ENCODE data around the gene PLK5.
"Not testable (repeated sequence)": the region's sequence is repeated elsewhere in the genome, so short reads cannot be mapped to it uniquely, and the experiment has no call there.

PLK5 gene

DNA sequence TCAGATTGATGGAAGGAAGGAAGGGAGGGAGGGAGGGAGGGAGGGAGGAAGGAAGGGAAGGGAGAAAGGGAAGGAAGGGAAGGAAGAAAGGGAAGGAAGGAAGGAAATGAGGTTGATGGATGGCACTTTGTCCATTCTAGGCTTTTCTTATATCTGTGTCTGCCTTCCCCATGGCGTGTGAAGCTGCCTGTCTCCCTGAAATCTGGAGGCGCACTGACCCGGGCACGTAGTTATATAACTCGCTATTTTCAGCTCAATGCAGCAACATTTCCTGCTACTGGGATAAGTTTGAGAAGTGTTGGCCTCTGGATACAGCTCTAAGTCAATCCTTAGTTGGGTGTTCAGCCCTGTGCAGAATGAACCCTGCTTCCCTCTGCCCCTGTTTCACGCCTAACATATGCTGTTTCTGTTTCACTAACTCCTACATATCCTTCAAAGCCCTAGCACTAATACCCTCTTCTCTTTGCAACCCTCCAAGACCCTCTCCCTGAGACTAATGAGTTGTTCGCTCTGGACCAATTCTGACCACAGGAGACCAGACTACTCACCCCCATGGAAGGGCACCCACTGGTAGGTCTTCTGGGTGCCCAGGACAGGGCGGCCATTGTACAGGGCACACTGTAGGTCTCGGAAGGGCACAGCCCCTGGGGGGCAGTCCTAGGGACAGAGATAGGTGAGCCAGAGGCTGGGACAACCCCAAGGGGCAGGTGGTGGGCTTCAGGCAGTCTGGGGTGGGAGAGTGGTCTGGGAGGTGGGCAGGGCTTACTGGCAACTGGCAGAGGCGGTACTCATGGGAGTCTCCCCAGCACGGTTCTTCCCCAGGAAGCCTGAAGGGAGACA is 14.1 kb upstream of the PLK5 start:
- no peak for DNase-seq

DNA sequence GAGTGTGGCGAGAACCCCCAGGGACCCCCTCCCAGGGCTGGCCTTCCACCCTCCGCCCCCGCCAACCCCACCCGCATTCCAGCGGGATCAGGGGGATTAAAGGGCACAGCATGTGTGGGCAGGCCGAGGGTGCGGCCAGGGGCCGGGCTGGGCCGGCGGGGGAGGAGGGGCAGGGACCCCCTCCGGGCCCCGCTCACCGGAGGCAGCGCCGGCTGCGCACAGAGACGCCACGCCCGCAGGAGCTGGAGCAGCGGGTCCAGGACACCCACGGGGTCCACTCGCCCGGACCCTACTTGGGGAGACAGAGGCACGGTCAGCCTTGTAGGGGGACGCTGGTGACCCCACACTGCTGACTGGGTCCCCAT is 13.5 kb upstream of the PLK5 start:
- DNase-seq = no peak

DNA sequence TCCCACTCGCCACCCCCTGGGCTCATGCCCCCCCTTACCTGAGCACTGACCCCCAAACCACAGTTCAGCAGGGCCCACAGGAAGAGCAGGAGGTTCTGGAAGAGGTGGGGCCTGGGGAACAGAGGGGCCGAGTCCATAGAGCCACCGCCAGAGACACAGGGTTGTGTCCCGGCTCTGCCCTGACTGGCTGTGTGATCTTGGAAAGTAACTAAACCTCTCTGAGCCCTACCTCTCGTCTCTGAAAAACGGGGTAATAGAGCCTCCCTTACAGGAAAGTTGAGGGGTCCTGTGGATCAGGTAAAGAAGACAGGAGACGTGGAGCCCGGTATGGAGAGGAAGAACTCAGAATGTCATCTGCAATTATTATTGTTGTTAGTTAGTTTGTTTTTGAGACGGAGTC is 13.1 kb upstream of the PLK5 start:
- no peak for DNase-seq

DNA sequence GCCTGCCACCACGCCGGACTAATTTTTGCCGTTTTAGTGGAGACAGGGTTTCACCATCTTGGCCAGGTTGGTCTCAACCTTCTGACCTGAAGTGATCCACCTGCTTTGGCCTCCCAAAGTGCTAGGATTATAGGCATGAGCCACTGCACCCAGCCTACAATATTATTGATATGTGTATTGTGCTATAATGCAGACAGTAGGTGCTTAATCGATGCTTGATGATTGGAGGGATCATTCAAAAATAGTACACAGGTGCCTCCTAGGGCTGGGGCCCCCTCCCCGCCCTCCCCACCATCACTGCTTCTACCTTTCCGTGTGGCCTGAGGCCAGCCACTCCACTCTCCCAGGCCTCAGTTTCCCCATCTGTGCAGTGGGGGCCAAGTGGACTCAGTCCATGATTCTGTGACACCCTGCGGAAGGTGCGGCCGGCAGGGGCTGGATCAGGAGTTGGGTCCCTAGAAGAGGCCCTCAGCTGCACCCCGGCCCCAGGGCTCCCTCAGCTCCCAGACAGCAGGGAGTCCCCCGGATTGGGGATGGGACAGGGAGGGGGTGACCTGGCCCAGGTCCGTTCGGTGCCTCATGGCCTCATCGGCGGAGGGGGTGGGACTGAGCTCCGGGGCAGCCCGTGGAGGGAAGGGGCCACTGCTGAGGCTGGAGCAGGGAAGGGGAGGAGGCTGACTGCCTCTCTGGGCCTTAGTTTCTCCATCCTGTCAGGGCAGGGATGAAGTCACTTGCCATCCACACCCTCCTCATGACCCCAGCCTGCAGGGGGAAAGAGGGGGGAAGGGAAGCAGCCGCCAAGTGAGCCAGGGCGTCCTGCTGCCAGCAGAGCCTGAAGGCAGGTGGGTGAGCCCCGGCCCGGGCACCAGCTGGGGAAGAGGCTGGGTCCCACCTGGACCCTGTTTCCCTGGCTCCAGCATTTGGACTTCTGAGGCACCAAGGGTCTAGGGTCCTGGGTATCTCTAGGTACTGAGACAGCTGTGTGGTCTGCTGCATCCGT is 12.3 kb upstream of the PLK5 start:
- no peak for DNase-seq

DNA sequence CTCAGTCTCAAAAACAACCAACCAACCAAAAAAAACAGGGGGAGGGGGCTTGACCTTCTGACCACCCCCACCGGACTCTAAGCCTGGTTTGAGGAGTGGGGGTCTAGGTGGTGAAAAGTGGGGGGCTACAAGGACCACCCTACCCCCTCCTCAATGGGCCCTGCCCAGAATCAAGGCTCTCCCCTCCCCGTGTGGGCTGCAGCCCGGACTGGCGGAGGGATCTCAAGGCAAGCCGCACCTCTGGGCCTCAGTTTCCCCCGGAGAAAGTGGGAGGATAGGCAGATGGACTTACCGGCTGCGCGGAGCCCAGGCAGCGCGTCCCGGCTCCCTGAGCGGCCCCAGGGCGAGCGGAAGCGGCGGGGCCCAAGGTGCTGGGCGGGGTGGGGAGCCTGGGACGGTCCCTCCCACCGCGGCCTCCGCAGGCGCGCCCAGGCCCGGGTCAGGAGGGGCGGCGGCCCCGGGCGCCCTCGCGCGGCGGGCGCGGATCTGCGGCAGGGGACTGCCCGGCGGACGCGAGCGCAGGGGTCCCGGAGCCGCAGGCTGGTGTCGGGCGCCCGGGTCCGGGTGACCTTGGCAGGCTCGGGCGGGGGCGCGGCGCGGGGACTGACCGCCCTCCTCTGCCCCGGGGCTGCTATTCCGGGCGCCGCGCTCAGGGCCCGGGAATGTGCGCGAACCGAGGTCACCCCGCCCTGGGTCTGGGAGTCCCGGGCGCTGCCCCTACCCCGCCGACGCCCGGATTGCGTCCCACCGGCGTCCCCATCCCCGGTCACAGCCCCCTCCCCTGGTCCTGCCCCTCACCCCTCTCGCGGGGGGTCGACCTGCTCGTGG is 11.0 kb upstream of the PLK5 start, which contains the start of gene ADAMTSL5:
ADAMTSL5 (minus strand) TSS at position 349 of the 828 bp plus-strand sequence. CDS start 2,076 bp downstream, outside the sequence.
- DNase-seq = no peak

DNA sequence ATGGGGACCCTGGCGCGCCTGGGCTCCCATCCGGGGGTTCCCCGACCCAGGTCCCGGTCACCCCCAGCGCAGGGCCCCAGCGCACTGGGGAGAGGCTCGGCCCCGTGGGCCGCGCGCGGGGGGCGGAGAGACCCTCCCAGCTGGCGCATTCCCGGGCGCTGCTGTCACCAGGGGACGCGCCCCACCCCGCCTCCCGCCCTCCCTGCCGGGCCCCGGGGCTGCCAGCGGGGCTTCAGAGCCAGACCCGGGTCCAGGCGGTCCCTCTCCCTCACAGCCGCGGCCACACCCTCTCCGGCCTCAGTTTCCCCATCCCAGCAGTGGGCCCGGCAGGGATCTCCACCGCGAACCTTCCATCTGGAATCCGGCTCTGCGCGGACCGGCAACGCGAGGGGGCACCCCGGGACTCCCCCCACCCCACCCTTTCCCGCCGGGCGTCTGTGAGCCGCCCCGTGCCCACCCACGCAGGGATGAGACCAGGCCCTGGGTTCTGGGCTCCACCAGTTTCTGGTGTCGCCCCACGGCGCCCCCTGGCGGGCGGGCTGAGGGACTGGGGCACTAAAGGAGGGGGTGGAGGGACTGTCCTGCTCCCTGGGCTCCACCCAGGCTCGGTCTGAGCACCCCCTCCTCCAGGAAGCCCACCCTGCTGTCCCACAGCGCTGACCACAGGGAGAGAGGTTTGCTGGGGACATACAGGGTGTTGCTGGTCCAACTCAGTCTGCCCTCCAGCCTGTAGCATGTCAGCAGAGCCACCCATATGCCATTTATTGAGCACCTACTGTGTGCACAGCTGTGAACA is 10.2 kb upstream of the PLK5 start:
- no peak for DNase-seq

DNA sequence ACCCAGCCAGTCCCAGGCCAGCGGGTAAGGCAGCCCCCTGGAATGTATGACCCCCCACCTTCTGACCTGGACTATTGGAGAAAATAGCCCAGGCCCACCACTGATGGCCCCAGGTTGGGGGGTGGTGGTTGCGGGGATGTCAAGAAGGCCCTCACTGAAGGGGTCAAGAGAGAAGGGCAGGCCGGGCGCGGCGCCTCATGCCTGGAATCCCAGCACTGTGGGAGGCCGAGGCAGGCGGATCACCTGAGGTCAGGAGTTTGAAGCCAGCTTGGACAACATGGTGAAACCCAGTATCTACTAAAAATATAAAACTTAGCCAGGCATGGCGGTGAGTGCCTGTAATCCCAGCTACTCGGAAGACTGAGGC is 9.6 kb upstream of the PLK5 start:
- no peak for DNase-seq

DNA sequence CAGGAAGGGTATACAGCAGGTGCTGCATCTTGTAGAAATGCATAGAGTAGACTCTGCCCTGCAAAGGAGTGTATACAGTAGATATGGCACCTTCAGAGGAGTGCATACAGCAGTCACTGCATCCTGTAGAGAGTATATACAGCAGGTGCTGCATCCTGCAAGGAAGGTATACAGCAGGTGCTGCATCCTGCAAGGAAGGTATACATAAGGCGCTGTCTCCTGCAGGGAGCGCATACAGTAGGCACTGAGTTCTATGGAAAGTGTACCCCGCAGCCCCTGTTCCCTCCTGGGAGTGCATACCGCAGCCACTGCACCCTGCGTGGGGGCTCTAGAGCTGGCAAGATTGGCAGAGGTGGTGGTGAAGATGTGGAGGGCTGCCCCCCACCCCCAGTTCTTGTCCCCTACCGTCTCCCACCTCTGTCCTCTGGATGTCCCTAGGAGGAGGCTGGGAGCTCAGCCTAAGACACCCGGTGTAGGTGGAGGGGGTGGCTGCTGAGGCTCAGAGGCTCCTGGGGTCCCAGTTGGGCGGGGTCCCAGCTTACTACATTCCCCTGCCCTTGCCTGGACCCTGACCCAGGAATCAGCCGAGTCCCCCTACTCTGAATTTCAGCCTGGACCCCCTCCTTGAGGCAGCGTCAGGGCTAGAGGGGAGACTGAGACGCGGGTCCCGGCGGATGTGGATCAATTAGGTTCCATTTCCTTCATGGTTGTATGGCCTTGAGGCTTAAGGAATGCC is 8.7 kb upstream of the PLK5 start:
- DNase-seq = no peak

DNA sequence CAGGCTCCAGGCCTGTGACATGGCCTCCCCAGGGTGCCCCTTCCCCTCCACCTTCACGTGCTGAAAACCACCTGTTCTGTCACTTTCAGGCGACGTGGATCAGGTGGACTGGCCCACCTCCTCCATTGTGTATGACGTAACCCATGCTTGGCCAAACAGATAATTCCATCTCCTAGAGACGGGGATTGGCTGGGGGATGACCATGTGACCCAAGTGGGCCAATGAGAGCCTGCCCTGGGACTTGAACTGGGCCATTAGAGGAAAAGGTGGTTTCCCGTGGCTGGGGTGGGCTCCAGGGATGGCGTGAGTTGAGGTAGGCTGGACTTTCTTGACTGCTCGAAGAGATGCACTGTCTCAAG is 7.5 kb upstream of the PLK5 start:
- no peak for DNase-seq

DNA sequence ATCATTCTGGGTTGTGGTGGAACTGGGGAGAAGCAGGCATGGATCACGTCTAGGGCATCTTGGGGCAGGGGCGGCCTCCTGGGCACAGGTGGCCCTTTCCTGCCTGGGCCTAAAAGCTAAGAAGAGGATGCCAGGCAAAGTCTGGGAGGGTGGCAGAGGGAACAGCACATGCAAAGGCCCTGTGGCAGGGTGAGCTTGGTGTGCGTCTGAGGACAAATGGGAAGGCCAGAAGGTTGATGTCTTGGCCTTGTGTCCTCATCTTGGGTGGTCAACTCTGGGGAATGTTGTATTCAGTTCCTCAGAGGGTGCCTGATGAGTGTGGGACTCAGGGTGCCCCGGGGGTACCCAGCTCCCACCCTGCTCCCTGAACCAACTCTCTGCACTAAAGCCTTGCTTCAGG is 5.4 kb upstream of the PLK5 start:
- no peak for DNase-seq

DNA sequence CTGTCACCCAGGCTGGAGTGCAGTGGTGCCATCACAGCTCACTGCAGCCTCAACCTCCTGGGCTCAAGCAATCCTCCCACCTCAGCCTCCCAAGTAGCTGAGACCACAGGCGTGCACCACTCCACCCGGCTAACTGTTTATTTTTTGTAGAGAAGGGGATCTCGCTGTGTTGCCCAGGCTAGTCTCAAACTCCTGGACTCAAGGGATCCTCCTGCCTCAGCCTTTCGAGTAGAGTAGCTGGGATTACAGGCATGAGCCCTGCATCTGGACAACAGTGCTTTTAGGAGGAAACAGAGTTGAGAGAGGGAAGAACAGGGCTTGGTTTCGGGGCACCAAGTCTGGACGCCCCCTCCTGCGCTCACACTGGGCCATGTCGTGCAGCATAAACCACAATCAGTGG is 4.1 kb upstream of the PLK5 start:
- DNase-seq = not testable (repeated sequence)

DNA sequence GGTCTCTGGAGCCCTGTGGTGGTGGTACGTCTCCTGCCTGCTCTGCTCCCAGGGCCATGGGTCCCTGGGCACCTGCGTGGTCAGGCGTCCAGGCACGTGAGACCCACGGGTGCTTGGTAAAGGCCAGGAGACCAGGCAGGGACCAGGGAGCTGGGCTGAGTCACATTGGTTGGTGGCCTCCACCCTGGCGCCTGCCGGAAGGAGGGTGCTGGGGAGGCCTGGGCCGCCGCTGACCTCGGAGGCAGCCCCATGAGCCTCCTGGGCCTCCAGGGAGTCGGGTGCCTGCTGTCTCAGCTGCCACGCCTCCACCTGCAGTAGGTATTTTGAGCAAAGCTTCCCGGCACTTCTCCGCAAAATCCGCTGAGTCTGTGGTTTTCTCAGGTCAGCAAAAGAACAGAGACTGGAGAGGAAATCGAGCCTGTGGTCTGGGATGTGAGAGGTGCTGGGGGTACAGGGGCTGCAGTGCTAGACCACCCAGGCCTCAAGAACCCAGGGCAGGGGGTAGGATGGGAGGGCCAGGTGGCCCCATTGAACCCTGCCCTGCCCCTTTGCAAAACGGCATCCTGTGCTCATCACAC is 3.6 kb upstream of the PLK5 start:
- no peak for DNase-seq

DNA sequence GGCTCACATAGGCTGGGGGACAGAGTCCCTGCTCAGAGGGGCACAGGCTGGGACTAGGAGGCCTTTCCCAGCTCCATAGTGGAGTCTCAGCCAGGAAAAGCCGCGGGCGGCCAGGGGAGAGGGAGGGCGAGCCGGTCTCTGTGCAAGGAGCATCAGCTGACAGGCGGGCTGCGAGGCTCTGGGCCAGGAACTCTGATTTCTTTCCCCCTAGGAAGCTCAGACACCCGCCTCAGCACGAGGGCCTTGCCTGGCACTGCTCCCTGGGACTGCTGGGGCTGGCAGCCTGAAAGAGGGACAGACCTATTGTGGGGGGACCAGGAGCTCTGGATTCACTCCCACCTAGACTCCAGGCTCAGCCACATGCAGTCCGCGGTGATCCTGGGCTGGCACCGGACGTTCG is 2.2 kb upstream of the PLK5 start:
- DNase-seq = no peak

DNA sequence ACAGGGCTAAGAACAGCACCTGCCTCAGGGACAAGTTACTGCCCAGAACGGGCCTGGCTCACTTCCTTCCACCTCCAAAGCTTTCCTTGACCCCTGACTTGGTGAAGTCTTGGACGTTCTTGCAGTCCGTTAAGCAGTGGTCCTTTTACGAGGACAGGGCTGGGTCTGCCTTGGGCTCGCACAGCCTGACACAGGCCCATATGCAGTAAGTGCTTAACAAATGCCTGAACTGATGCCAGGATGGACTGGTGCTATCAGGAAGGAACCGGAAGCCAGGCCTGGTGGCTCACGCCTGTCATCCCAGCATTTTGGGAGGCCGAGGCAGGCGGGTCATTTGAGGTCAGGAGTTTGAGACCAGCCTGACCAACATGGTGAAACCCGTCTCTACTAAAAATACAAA is 1.8 kb upstream of the PLK5 start:
- DNase-seq = no peak

DNA sequence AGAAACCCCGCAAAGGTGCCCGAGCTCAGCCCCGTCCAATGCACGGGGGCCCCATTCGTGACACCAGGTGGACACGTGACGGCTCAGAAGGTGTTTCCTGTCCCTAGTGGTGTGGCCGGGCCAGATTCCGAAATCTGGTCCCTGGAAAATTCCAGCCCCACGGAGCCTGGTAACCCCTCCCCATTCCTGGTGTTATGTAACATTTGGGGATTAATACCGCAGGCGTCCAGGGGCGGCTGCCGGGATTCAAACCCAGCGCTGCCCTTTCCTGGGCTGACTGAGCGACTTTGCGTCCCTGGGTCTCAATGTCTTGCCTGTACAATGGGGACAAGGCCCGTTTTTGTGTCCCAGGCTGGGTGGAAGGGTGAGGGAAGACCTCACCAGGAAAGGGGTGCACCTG is 1.0 kb upstream of the PLK5 start:
- DNase-seq = no peak

DNA sequence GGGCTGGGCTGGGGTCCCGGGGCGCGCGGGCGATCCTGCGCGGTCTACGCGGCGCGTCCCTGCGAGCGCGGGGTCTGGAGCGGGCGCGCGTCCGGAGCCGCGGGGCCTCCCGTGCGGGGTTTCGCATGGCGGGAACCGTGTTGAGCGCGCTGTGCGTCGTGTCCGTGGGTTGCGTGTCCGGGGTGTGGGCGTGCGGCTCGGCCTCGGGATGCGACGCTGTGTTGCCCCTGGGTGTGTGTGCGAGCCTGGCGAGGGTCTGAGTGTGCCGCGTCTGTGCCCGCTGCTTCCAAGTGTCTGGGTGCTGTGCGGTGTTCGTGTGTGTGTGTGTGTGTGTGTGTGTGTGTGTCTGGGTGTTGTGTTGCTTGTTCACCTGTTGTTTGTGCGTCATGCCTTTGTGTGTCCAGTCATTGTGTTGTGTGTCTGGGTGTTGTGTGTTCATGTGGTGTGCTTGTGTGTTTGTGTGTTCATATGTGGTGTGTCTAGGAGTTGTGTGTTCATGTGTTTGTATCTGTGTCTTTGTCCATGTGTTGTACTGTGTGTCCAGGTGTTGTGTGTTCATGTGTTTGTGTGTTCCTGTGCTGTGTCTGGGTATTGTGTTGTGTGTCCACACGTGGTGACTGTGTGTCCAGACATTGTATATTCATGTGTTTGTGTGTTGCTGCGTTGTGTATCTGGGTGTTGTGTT is 552 bp downstream of the PLK5 start:
- no peak for DNase-seq

DNA sequence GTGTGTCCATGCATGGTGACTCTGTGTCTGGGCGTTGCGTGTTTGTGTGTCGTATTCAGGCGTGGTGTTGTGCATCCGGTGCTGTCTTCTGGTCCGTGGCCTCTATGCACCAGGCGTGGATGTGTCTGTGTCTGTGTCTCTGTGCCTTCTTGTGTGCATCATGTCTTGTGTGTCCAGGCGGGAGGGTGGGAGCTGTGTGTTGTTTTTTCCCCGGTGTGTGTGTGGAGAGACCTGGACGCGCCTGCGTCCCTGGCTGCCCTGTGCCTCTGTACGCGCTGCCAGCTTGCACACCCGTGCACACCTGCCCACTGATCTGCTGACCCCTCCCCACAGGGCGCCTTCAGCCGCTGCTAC is 1.1 kb downstream of the PLK5 start:
- DNase-seq = no peak

DNA sequence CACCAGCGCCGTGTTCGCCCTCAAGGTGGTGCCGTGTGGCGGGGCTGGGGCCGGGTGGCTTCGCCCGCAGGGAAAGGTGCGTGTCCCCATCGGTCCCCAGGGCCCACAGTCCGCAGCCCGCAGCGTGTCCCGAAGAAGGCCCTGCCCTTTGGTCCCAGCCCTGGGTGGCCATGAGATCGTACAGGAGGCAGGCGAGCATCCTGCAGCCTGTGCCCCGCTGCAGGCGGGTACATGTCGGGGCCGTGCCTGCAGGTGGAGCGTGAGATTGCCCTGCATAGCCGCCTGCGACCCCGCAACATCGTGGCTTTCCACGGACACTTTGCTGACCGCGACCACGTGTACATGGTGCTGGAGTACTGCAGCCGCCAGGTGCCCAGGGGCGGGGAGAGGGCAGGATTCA is 1.5 kb downstream of the PLK5 start:
- no peak for DNase-seq

DNA sequence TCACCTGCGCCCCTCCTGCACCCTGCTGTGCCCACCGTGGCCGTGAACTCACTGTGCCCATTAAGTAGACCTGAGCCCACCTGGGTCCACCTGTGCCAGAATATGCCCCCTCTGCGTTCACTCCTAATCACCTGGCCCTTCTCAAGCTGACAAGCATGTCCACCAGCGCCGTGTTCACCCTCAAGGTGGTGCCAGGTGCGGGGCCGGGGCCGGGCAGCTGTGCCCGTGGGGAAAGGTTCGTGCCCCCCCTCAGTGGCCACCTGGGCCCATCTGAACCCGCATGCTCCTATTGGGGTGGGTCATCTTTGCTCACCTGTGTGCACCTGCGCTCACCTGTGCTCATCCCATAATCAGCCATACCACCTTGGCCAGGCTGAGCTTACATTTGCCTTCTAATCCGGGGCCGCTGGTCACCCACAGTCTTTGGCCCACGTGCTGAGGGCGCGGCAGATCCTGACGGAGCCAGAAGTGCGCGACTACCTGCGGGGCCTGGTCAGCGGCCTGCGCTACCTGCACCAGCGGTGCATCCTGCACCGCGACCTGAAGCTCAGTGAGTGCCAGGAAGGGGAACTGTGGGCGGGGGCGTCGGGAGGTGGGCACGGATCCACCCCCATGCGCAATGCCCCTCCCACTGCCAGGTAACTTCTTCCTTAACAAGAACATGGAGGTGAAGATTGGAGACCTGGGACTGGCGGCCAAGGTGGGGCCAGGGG is 2.3 kb downstream of the PLK5 start:
- no peak for DNase-seq

All from NCI-H2171 treated with DMSO at 0.1 percent for 48 hours (cell line).